Activated T-cell treated with anti-CD3 and anti-CD28 coated beads, Interleukin-2, amount 50 U/mL, for 72 hours (primary cell): ENCODE measurements around the gene AADAT. TPM values are rescaled to one million over a fixed set of nuclear protein-coding genes. Genes with fewer than 3 reads are reported as not detected.
"Not testable (repeated sequence)": the region's sequence is repeated elsewhere in the genome, so short reads cannot be mapped to it uniquely, and the experiment has no call there.

ENCODE experiments used
- ATAC-seq, 2 donors: fragments of 150-1000 bp; cut with Tn5 transposase; replicated peaks in 1 of 2; 2 replicates each; pipeline ENCODE4 v1.10.0; 2021; ENCODE audit warnings: moderate library complexity in 2 of 2, mild to moderate bottlenecking in 1 of 2
- DNase-seq, 2 donors: peaks; one replicate each; pipeline ENCODE4 v3.0.0; 2021 to 2022; ENCODE audit warnings: mixed read lengths in 1 of 2
- H3K27ac Mint-ChIP-seq: one replicate; pipeline ENCODE4 v1.8.0; 2022; ENCODE audit warnings: mild to moderate bottlenecking, moderate library complexity, mixed read lengths
- H3K27me3 Mint-ChIP-seq: one replicate; pipeline ENCODE4 v1.8.0; 2022; ENCODE audit warnings: low read depth, mixed read lengths
- H3K36me3 Mint-ChIP-seq, 2 donors: one replicate each; pipeline ENCODE4 v1.8.0; 2022; ENCODE audit warnings: mixed read lengths in 2 of 2, mild to moderate bottlenecking in 1 of 2; ENCODE audit not compliant: insufficient read depth in 2 of 2
- H3K4me1 Mint-ChIP-seq: one replicate; pipeline ENCODE4 v1.8.0; 2022; ENCODE audit warnings: low read depth, mixed read lengths
- H3K4me3 Mint-ChIP-seq, 2 donors: one replicate each; pipeline ENCODE4 v1.8.0; 2022; ENCODE audit warnings: mild to moderate bottlenecking in 2 of 2, mixed read lengths in 2 of 2, moderate library complexity in 2 of 2
- H3K9me3 Mint-ChIP-seq, 2 donors: one replicate each; pipeline ENCODE4 v1.8.0; 2022; ENCODE audit warnings: mixed read lengths in 2 of 2
- total RNA-seq, 2 donors: library from RNA; stranded (reverse); gene quantifications; one replicate each; pipeline ENCODE4 v1.2.3, GENCODE V29; 2022

Gene AADAT
- total RNA-seq, 2 donors from 2014 or later = 0.38 TPM; not detected in 1

DNA sequence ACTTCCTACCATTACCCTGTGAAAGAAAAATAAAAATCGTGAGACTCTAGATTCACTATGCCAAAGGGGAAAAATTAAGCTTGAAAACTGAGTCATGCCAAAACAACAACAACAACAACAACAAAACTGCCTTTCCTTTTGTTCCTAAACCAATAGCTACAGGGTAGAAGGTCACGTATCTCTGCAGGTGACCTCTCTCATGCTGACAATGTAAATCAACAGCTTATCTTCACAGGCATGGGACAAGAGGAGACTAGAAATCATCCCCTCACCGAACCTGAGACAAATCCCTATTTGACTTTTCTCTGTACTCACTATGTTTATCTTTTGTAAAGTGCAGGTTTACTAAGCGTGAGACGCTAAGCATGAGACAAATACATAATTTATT is 20.5 kb upstream of the AADAT start:
- ATAC-seq (no peak), DNase-seq (no peak)
- H3K4me3 Mint-ChIP-seq = no peak overlapping the region
- H3K4me1 Mint-ChIP-seq = no peaks in the 10 kb centered on the region
- H3K27me3 Mint-ChIP-seq = peaks cover 11% of the 10 kb centered on the region
- H3K36me3 Mint-ChIP-seq = no peaks in the 10 kb centered on the region
- no peaks in the 10 kb centered on the region for H3K9me3 Mint-ChIP-seq
- H3K27ac Mint-ChIP-seq = no peak overlapping the region

- no peak for ATAC-seq
Observed at GRCh38 chr4:170109586-170110284, 20.0 kb upstream of the AADAT start.

DNA sequence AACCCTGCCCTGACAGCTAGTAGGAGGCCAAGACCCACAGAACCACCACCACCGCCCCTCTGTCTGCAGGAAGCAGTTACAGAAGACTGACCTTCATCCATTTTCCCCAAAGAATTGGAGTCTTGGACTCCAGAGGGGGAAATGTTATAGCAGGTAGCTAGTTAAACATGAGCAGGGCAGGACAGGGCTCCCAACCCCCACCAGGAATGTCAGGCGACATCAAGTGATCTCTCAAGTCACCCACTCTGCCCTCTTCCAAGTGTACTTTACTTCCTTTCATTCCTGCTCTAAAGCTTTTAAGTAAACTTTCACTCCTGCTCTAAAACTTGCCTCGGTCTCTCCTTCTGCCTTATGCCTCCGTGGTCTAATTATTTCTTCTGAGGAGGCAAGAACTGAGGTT is 17.1 kb upstream of the AADAT start:
- peak overlapping the region; percentile 16 for H3K27ac Mint-ChIP-seq
- H3K9me3 Mint-ChIP-seq = no peaks in the 10 kb centered on the region
- DNase-seq (no peak), ATAC-seq (no peak)
- H3K4me1 Mint-ChIP-seq = no peaks in the 10 kb centered on the region
- H3K36me3 Mint-ChIP-seq = no peaks in the 10 kb centered on the region
- H3K4me3 Mint-ChIP-seq = no peak overlapping the region
- peaks cover 6% of the 10 kb centered on the region for H3K27me3 Mint-ChIP-seq

More at GRCh38 chr4:170109586-170110284, 20.0 kb upstream of the AADAT start:
- H3K4me1 Mint-ChIP-seq = no peaks in the 10 kb centered on the region
- no peaks in the 10 kb centered on the region for H3K9me3 Mint-ChIP-seq
- DNase-seq = no peak
- no peak overlapping the region for H3K27ac Mint-ChIP-seq
- H3K27me3 Mint-ChIP-seq = peaks cover 11% of the 10 kb centered on the region
- no peaks in the 10 kb centered on the region for H3K36me3 Mint-ChIP-seq
- H3K4me3 Mint-ChIP-seq = no peak overlapping the region

GRCh38 chr4:170102426-170102825 is 12.7 kb upstream of the AADAT start:
- H3K27ac Mint-ChIP-seq = no peak overlapping the region
- ATAC-seq = no peak
- no peaks in the 10 kb centered on the region for H3K4me1 Mint-ChIP-seq
- H3K4me3 Mint-ChIP-seq = no peak overlapping the region
- H3K9me3 Mint-ChIP-seq = no peaks in the 10 kb centered on the region
- DNase-seq = no peak
- H3K36me3 Mint-ChIP-seq = no peaks in the 10 kb centered on the region
- H3K27me3 Mint-ChIP-seq = peaks cover 9% of the 10 kb centered on the region

DNA sequence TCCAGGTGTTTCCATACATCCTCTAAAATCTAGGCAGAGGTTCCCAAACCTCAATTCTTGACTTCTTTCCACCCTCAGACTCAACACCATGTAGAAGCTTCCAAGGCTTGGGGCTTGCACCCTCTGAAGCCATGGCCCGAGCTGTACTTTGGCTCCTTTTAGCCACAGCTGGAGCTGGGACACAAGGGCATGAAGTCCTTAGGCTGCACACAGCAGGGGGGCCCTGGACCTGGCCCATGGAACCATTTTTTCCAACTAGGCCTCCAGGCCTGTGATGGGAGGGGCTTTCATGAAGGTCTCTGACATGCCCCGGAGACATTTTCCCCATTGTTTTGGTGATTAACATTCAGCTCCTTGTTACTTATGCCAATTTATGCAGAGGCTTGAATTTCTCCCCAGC is 8.4 kb upstream of the AADAT start:
- H3K4me1 Mint-ChIP-seq, H3K27ac Mint-ChIP-seq, H3K9me3 Mint-ChIP-seq: not testable (repeated sequence)

DNA sequence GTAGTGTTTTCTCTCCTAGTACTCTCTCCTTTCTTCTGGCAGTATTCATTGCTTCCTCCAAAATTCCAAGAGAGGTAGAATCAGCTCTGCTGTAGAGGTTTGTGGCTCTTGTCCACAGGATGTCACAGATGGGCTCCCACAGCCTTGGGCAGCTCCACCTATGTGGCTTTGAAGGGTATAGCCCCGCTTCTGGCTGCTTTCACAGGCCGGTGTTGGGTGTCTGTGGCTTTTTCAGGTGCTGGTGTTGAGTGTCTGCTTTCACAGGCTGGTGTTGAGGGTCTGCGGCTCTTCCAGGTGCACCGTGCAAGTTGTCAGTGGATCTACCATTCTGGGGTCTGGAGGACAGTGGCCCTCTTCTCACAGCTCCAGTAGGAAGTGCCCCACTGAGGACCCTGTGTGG is 7.9 kb upstream of the AADAT start:
- Mint-ChIP-seq H3K9me3 (no peaks in the 10 kb centered on the region), H3K4me1 (no peaks in the 10 kb centered on the region)

More for the DNA sequence above, 8.4 kb upstream of the AADAT start:
- not testable (repeated sequence) for H3K4me3 Mint-ChIP-seq, DNase-seq, H3K36me3 Mint-ChIP-seq, ATAC-seq
- peaks cover 23% of the 10 kb centered on the region for H3K27me3 Mint-ChIP-seq

GRCh38 chr4:170093973-170094535 is 4.3 kb upstream of the AADAT start:
- Mint-ChIP-seq H3K4me3 (no peak overlapping the region), H3K36me3 (no peaks in the 10 kb centered on the region), H3K27ac (no peak overlapping the region), H3K4me1 (peaks cover 7% of the 10 kb centered on the region), H3K27me3 (peaks cover 45% of the 10 kb centered on the region), H3K9me3 (no peaks in the 10 kb centered on the region)
- no peak for ATAC-seq
- no peak for DNase-seq

More for the DNA sequence above, 7.9 kb upstream of the AADAT start:
- H3K4me3 Mint-ChIP-seq = no peak overlapping the region
- no peak for ATAC-seq
- H3K27me3 Mint-ChIP-seq = peaks cover 23% of the 10 kb centered on the region
- H3K36me3 Mint-ChIP-seq = no peaks in the 10 kb centered on the region
- DNase-seq = no peak
- no peak overlapping the region for H3K27ac Mint-ChIP-seq

DNA sequence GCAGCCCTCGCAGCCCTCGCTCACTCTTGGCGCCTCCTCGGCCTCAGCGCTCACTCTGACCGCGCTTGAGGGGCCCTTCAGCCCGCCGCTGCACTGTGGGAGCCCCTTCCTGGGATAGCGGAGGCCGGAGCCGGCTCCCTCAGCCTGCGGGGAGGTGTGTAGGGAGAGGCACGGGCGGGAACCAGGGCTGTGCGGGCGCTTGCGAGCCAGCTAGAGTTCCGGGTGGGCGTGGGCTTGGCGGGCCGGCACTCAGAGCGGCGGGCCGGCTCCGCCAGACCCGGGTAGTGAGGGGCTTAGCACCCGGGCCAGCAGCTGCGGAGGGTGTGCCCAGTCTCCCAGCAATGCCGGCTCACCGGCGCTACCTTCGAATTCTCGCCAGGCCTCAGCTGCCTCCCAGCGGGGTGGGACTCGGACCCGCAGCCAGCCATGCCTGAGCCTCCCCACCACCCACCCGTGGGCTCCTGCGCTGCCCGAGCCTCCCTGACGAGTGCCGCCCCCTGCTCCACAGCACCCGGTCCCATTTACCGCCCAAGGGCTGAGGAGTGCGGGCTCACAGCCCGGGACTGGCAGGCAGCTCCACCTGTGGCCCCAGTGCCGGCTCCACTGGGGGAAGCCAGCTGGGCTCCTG is 1.4 kb upstream of the AADAT start:
- DNase-seq = no peak
- H3K27ac Mint-ChIP-seq = no peak overlapping the region
- ATAC-seq = no peak
- no peaks in the 10 kb centered on the region for H3K36me3 Mint-ChIP-seq
- peaks cover 51% of the 10 kb centered on the region for H3K27me3 Mint-ChIP-seq
- no peaks in the 10 kb centered on the region for H3K9me3 Mint-ChIP-seq
- H3K4me1 Mint-ChIP-seq = peaks cover 7% of the 10 kb centered on the region
- H3K4me3 Mint-ChIP-seq = no peak overlapping the region

DNA sequence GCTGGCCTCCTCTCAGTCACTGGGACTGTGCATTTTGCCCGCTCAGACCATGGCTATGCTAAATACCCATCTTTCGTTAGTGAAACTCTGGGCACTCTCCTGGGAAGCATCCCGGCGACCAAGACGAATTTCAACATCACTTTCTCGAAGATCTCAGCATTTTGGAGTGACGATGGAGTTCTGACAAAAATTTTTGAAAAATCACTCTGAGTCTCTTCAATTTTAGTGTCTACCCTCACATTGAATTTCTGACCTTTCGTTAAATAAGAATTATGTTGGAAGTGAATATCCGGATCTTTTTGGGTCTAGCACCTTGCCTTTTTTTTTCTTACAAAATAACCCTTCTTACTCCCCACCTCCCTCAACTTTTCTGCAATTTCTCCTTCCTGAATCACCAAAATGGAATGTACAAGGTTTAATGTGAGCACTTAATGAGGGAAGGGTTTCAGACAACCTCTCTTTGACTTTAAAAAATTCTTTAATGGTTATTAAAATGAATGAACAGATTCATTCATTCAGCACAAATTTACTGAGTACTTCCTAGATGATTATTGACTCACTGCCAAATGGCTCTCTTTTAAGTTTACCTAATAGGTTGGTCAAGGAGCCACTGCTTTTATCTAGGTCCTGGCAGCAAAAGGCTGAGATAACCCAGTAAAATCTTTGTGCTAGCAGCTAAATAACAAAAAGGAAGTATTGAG is 746 bp upstream of the AADAT start:
- H3K4me1 Mint-ChIP-seq = peaks cover 7% of the 10 kb centered on the region
- peaks cover 53% of the 10 kb centered on the region for H3K27me3 Mint-ChIP-seq
- DNase-seq = no peak
- no peak for ATAC-seq
- no peaks in the 10 kb centered on the region for H3K9me3 Mint-ChIP-seq
- H3K27ac Mint-ChIP-seq = no peak overlapping the region
- H3K36me3 Mint-ChIP-seq = no peaks in the 10 kb centered on the region
- peak overlapping the region; percentile 65 to 77 for H3K4me3 Mint-ChIP-seq

- H3K9me3 Mint-ChIP-seq = no peaks in the 10 kb centered on the region
- H3K27me3 Mint-ChIP-seq = peaks cover 49% of the 10 kb centered on the region
- no peaks in the 10 kb centered on the region for H3K36me3 Mint-ChIP-seq
- peaks cover 7% of the 10 kb centered on the region for H3K4me1 Mint-ChIP-seq
- peak overlapping the region; percentile 74 to 75 for H3K4me3 Mint-ChIP-seq
- ATAC-seq (peak; percentile 28 to 34), DNase-seq (no peak)
- no peak overlapping the region for H3K27ac Mint-ChIP-seq
Observed at GRCh38 chr4:170089274-170089667, 485 bp downstream of the AADAT start.

DNA sequence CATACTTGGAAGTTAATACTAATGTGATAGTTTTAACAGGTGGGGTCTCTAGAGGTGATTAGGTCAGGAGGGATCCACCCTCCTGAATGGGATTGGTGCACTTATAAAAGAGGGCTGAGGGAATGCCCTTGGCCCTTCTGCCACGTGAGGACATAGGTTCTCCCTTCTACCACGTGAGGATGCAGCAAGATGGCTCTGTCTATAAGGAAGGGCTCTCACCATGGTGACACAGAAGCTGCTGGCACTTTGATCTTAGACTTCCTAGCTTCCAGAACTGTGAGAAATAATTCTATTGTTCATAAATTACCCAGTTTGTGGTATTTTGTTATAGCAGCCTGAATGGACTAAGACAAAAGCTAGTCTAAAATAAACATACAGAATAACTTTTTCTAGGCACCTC is 1.0 kb downstream of the AADAT start:
- peaks cover 7% of the 10 kb centered on the region for H3K4me1 Mint-ChIP-seq
- H3K9me3 Mint-ChIP-seq = no peaks in the 10 kb centered on the region
- H3K27ac Mint-ChIP-seq = no peak overlapping the region
- DNase-seq (no peak), ATAC-seq (no peak)
- peaks cover 43% of the 10 kb centered on the region for H3K27me3 Mint-ChIP-seq
- H3K4me3 Mint-ChIP-seq = peak overlapping the region; percentile 74 to 75
- no peaks in the 10 kb centered on the region for H3K36me3 Mint-ChIP-seq

DNA sequence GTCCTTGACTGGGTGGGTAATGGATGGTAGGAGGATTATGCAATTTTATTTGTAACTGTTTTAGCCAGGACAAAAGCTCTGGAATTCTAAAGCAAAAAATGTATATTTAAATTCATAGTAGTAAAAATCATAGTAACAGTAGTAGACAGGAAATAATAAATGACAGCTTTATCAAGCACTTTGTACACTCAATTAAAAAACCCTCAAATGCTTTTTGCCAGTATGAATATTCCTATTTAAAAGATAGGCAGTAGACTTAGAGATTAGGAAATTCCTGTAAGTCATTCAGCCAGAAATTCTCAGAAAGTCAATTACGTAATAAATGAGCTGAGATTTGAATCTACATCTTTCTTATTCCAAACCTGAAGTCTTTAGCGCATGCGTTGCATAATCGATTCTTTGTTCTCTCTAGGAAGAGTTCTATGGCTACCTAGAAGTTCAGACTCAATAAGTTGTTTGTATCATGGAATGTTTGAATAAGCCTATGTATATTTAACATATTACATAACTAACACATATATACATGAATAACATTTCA is 2.5 kb downstream of the AADAT start:
- ATAC-seq = no peak
- Mint-ChIP-seq H3K4me1 (peaks cover 7% of the 10 kb centered on the region), H3K27me3 (peaks cover 41% of the 10 kb centered on the region), H3K36me3 (no peaks in the 10 kb centered on the region), H3K9me3 (no peaks in the 10 kb centered on the region), H3K27ac (no peak overlapping the region), H3K4me3 (no peak overlapping the region)
- DNase-seq = no peak

DNA sequence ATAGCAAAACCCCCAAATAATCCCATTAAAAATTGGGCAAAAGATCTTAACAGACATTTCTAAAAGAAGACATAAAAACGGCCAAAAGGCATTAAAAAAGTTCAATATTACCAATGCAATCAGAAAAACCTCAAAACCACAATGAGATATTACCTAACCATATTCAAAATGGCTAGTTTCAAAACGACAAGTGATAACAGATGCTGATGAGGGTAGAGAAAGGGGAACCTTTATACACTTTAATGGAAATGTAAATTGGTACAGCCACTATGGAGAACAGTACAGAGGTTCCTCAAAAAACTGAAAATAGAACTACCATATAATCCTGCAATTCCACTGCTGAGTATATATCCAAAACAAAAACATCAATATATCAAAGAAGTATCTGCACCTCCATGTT is 6.2 kb downstream of the AADAT start:
- peaks cover 42% of the 10 kb centered on the region for H3K27me3 Mint-ChIP-seq
- peaks cover 0 to 2% of the 10 kb centered on the region in 2 donors for H3K36me3 Mint-ChIP-seq
- no peaks in the 10 kb centered on the region for H3K4me1 Mint-ChIP-seq
- H3K4me3 Mint-ChIP-seq = no peak overlapping the region
- H3K27ac Mint-ChIP-seq = no peak overlapping the region
- DNase-seq = no peak
- peaks cover 0 to 3% of the 10 kb centered on the region in 2 donors for H3K9me3 Mint-ChIP-seq
- no peak for ATAC-seq
